Duodenal mucosa (tissue), 2 donors: ENCODE data around the gene LYPD1.

Experiments
- H3K27ac ChIP-seq: one replicate; pipeline ENCODE4 v1.7.0; 2013; ENCODE audit warnings: low read depth, low read length
- H3K27me3 ChIP-seq, 2 donors: one replicate each; pipeline ENCODE4 v1.7.0; 2013; ENCODE audit warnings: low read length in 2 of 2, control low read depth in 1 of 2; ENCODE audit not compliant: insufficient read depth in 2 of 2, control insufficient read depth in 1 of 2
- H3K36me3 ChIP-seq, 2 donors: one replicate each; pipeline ENCODE4 v1.7.0; 2013; ENCODE audit warnings: low read length in 2 of 2, control low read depth in 1 of 2; ENCODE audit not compliant: insufficient read depth in 2 of 2, control insufficient read depth in 1 of 2
- H3K4me1 ChIP-seq, 2 donors: one replicate each; pipeline ENCODE4 v1.7.0; 2013; ENCODE audit warnings: low read length in 2 of 2, control low read depth in 1 of 2; ENCODE audit not compliant: insufficient read depth in 2 of 2, control insufficient read depth in 1 of 2
- H3K4me3 ChIP-seq, 2 donors: one replicate each; pipeline ENCODE4 v1.7.0; 2013; ENCODE audit warnings: low read length in 2 of 2, low read depth in 1 of 2
- H3K9ac ChIP-seq, 2 donors: one replicate each; pipeline ENCODE4 v1.7.0; 2013; ENCODE audit warnings: low read length in 2 of 2, low read depth in 1 of 2
- H3K9me3 ChIP-seq, 2 donors: one replicate each; pipeline ENCODE4 v1.7.0; 2013; ENCODE audit warnings: low read length in 2 of 2, control low read depth in 1 of 2; ENCODE audit not compliant: control insufficient read depth in 1 of 2

Gene LYPD1

GRCh38 chr2:132654335-132654734, 15.7 kb downstream of the LYPD1 start:
- Histone ChIP-seq H3K27ac (no peak overlapping the region), H3K4me1 (no peaks in the 10 kb centered on the region), H3K36me3 (no peaks in the 10 kb centered on the region), H3K9ac (no peak overlapping the region), H3K9me3 (no peaks in the 10 kb centered on the region), H3K27me3 (no peaks in the 10 kb centered on the region), H3K4me3 (no peak overlapping the region)

GRCh38 chr2:132652474-132652873, 17.5 kb downstream of the LYPD1 start:
- Histone ChIP-seq H3K4me3 (no peak overlapping the region), H3K4me1 (no peaks in the 10 kb centered on the region), H3K9me3 (no peaks in the 10 kb centered on the region), H3K9ac (no peak overlapping the region), H3K27ac (no peak overlapping the region), H3K27me3 (no peaks in the 10 kb centered on the region), H3K36me3 (no peaks in the 10 kb centered on the region)

GRCh38 chr2:132651115-132652045, 18.6 kb downstream of the LYPD1 start:
- no peak overlapping the region for H3K9ac ChIP-seq
- no peaks in the 10 kb centered on the region for H3K27me3 ChIP-seq
- H3K4me3 ChIP-seq: no peak overlapping the region
- no peak overlapping the region for H3K27ac ChIP-seq
- H3K9me3 ChIP-seq: no peaks in the 10 kb centered on the region
- H3K4me1 ChIP-seq: no peaks in the 10 kb centered on the region
- H3K36me3 ChIP-seq: no peaks in the 10 kb centered on the region

- H3K9me3 ChIP-seq: no peaks in the 10 kb centered on the region
- H3K9ac ChIP-seq: no peak overlapping the region
- no peaks in the 10 kb centered on the region for H3K4me1 ChIP-seq
- H3K27ac ChIP-seq: no peak overlapping the region
- H3K36me3 ChIP-seq: peaks cover 0 to 3% of the 10 kb centered on the region in 2 donors
- H3K4me3 ChIP-seq: no peak overlapping the region
- no peaks in the 10 kb centered on the region for H3K27me3 ChIP-seq
These were observed 23.4 kb downstream of the LYPD1 start for GRCh38 chr2:132646540-132647108.

GRCh38 chr2:132645722-132646539, 24.1 kb downstream of the LYPD1 start:
- Histone ChIP-seq H3K27ac (no peak overlapping the region), H3K4me3 (no peak overlapping the region), H3K4me1 (no peaks in the 10 kb centered on the region), H3K36me3 (peaks cover 0 to 3% of the 10 kb centered on the region in 2 donors), H3K9me3 (no peaks in the 10 kb centered on the region), H3K27me3 (no peaks in the 10 kb centered on the region), H3K9ac (no peak overlapping the region)

GRCh38 chr2:132645176-132645575, 24.8 kb downstream of the LYPD1 start:
- no peaks in the 10 kb centered on the region for H3K9me3 ChIP-seq
- peaks cover 0 to 3% of the 10 kb centered on the region in 2 donors for H3K36me3 ChIP-seq
- no peak overlapping the region for H3K27ac ChIP-seq
- H3K4me3 ChIP-seq: no peak overlapping the region
- H3K27me3 ChIP-seq: no peaks in the 10 kb centered on the region
- H3K9ac ChIP-seq: no peak overlapping the region
- no peaks in the 10 kb centered on the region for H3K4me1 ChIP-seq

- H3K27ac ChIP-seq: no peak overlapping the region
- H3K9ac ChIP-seq: no peak overlapping the region
- H3K36me3 ChIP-seq: peaks cover 0 to 3% of the 10 kb centered on the region in 2 donors
- no peaks in the 10 kb centered on the region for H3K9me3 ChIP-seq
- H3K4me1 ChIP-seq: no peaks in the 10 kb centered on the region
- no peaks in the 10 kb centered on the region for H3K27me3 ChIP-seq
- H3K4me3 ChIP-seq: no peak overlapping the region
These were observed 27.6 kb downstream of the LYPD1 start for GRCh38 chr2:132642415-132642814.

DNA sequence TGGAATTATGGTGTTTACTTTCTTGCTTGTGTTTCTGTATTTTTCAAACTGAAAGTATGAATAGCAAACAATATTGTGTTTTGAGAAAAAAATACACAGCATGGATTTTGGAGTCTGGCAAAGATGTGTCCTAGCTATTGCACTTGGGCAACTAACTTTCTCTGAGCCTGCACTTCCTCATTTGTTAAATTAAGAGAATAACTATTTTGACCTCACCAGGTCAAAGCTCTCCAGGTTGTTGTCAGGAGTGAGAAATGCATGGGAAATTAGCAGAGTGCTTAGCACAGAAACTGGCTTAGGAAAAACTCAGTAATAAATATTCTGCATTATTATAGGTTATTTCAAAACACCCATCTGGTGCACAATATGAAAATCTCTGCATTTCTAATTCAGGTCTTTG, 28.2 kb downstream of the LYPD1 start:
- Histone ChIP-seq H3K9ac (no peak overlapping the region), H3K4me3 (no peak overlapping the region), H3K27ac (no peak overlapping the region), H3K9me3 (no peaks in the 10 kb centered on the region), H3K36me3 (peaks cover 0 to 3% of the 10 kb centered on the region in 2 donors), H3K4me1 (no peaks in the 10 kb centered on the region), H3K27me3 (no peaks in the 10 kb centered on the region)

DNA sequence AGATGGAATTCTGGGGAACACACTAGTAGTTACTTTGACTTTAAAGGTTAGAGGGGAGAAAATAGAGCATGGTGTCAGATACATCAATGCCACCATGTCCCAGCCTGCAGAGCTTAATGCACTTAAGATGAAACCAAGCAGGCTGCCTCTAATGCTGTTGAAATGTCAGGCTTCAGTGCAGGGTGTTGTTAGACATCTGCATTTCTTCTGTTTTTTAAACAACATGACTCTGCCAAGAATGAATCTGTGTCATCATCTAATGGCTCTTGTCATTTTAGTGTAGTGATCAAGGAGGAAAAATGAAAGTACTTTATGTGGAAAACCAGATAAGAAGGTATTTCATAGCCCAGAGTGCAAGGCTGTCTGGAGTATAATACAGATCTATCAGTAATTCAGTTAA, 29.9 kb downstream of the LYPD1 start:
- Histone ChIP-seq H3K36me3 (no peaks in the 10 kb centered on the region), H3K4me1 (no peaks in the 10 kb centered on the region), H3K9ac (no peak overlapping the region), H3K27me3 (no peaks in the 10 kb centered on the region), H3K4me3 (no peak overlapping the region), H3K9me3 (no peaks in the 10 kb centered on the region), H3K27ac (no peak overlapping the region)
